Testis (tissue), 3 donors: Measurements from ENCODE around the gene HNRNPA1. TPM values are rescaled to one million over a fixed set of nuclear protein-coding genes. Genes with fewer than 3 reads are reported as not detected.

ENCODE experiments used
- DNase-seq: peaks from one replicate; pipeline ENCODE4 v3.0.0-alpha.2; 2019
- H3K27ac ChIP-seq, 2 donors: fragments of 200-600 bp; sonication (generic); one replicate each; pipeline ENCODE4 v1.5.1; 2019
- H3K27me3 ChIP-seq: fragments of 200-600 bp; sonication (generic); one replicate; pipeline ENCODE4 v1.5.1; 2019
- H3K36me3 ChIP-seq: fragments of 200-600 bp; sonication (generic); one replicate; pipeline ENCODE4 v1.5.1; 2017; ENCODE audit warnings: low read depth; ENCODE audit errors: missing control alignments
- H3K4me1 ChIP-seq: fragments of 200-600 bp; sonication (generic); one replicate; pipeline ENCODE4 v1.5.1; 2019
- H3K4me3 ChIP-seq, 2 donors: fragments of 200-600 bp; sonication (generic); one replicate each; pipeline ENCODE4 v1.5.1; 2017 to 2019
- H3K9me3 ChIP-seq: fragments of 200-600 bp; sonication (generic); one replicate; pipeline ENCODE4 v1.5.1; 2017
- CTCF ChIP-seq, 3 experiments: fragments of 450-650 bp in 2 of 3; fragments of 200-600 bp in 1 of 3; sonication (generic) in 1 of 3; IDR thresholded peaks; one replicate each; pipeline ENCODE4 v1.5.1; 2016 to 2019; ENCODE audit warnings: antibody characterized with exemption in 3 of 3, mild to moderate bottlenecking in 2 of 3, moderate library complexity in 1 of 3
- POLR2A ChIP-seq: fragments of 450-650 bp; IDR thresholded peaks from one replicate; pipeline ENCODE4 v1.6.1; 2017; ENCODE audit warnings: antibody characterized with exemption, mild to moderate bottlenecking, moderate library complexity
- whole genome bisulfite sequencing, 2 donors: methylation state at CpG; one replicate each; pipeline ENCODE4 v1.1.5; 2018; 5-methylcytosine and 5-hydroxymethylcytosine counted together
- intact Hi-C: fragments of 100-400 bp; cut with DNase I; formaldehyde crosslinking; loops from one replicate; pipeline ENCODE4 v1.15.1; 2023; ENCODE audit warnings: low total_unique reads
- polyA plus RNA-seq: library from polyadenylated mRNA; stranded (reverse); fragments of 350-450 nt; fragmentation: Illumina TruSeq; extraction: RNeasy Lipid Tissue Mini Kit (QIAGEN cat#74804); gene quantifications from one replicate; pipeline ENCODE4 v1.2.3, GENCODE V29; 2014; ENCODE audit warnings: low read depth, low replicate concordance; ENCODE audit not compliant: insufficient read depth
- total RNA-seq, 2 donors: library from RNA; depleted of rRNA; stranded (reverse); fragments of >200 nt; gene quantifications; one replicate each; pipeline ENCODE4 v1.2.3, GENCODE V29; 2016

The HNRNPA1 gene
- total and polyA plus RNA-seq, 3 donors from 2014 or later, result 250 to 534 (median 293) TPM

- no peak for TF ChIP-seq CTCF (IDR thresholded peaks at IDR 0.05)
- no peak for TF ChIP-seq POLR2A
- Histone ChIP-seq H3K36me3 (no peaks in the 10 kb centered on the region), H3K4me3 (peak overlapping the region; percentile 1 to 27), H3K27ac (peak overlapping the region; percentile 23 to 60), H3K27me3 (no peaks in the 10 kb centered on the region), H3K4me1 (peaks cover 43% of the 10 kb centered on the region), H3K9me3 (no peaks in the 10 kb centered on the region)
- peak; percentile 83 for DNase-seq
- 5 to 14% methylated on average over 11 of the region's 11 CpGs for WGBS, 2 donors
- intact Hi-C loops, result no loop called here
Observed at GRCh38 chr12:54259194-54260011, 21.1 kb upstream of the HNRNPA1 start.

- Histone ChIP-seq H3K27me3 (no peaks in the 10 kb centered on the region), H3K36me3 (no peaks in the 10 kb centered on the region), H3K27ac (peak overlapping the region; percentile 64 to 68), H3K4me1 (peaks cover 43% of the 10 kb centered on the region), H3K4me3 (no peak overlapping the region), H3K9me3 (no peaks in the 10 kb centered on the region)
- DNase-seq, result no peak
- intact Hi-C loops, result no loop called here
- WGBS, 2 donors, result 30 to 44% methylated on average over 5 of the region's 5 CpGs
- TF ChIP-seq CTCF (IDR thresholded peaks at IDR 0.05), result no peak
- TF ChIP-seq POLR2A, result no peak
Observed at GRCh38 chr12:54261815-54262402, 18.6 kb upstream of the HNRNPA1 start.

- H3K9me3 ChIP-seq, result no peaks in the 10 kb centered on the region
- no peaks in the 10 kb centered on the region for H3K27me3 ChIP-seq
- intact Hi-C loops, result no loop called here
- no peak overlapping the region for H3K4me3 ChIP-seq
- no peaks in the 10 kb centered on the region for H3K36me3 ChIP-seq
- peaks cover 43% of the 10 kb centered on the region for H3K4me1 ChIP-seq
- TF ChIP-seq CTCF (IDR thresholded peaks at IDR 0.05) (no peak), POLR2A (no peak)
- peak overlapping the region; percentile 64 to 68 for H3K27ac ChIP-seq
- DNase-seq, result peak; percentile 67
- 26 to 47% methylated on average over 4 of the region's 4 CpGs for WGBS, 2 donors
Observed at GRCh38 chr12:54262403-54262925, 18.1 kb upstream of the HNRNPA1 start.

- peaks cover 26% of the 10 kb centered on the region for H3K4me1 ChIP-seq
Observed at GRCh38 chr12:54265364-54265812, 15.1 kb upstream of the HNRNPA1 start.

More at GRCh38 chr12:54265364-54265812, 15.1 kb upstream of the HNRNPA1 start:
- H3K27me3 ChIP-seq, result no peaks in the 10 kb centered on the region
- DNase-seq, result no peak
- 84 to 86% methylated on average over 4 of the region's 4 CpGs for WGBS, 2 donors
- intact Hi-C loops, result no loop called here
- no peak overlapping the region for H3K27ac ChIP-seq
- no peaks in the 10 kb centered on the region for H3K9me3 ChIP-seq
- no peak overlapping the region for H3K4me3 ChIP-seq
- H3K36me3 ChIP-seq, result no peaks in the 10 kb centered on the region
- TF ChIP-seq POLR2A, result no peak
- no peak for TF ChIP-seq CTCF (IDR thresholded peaks at IDR 0.05)
